ENCODE results near the gene LRRC25. TPM values are rescaled to one million over a fixed set of nuclear protein-coding genes. Genes with fewer than 3 reads are reported as not detected.

LRRC25 gene
- total RNA-seq, 1 donor from 2014 or later: not detected

DNA sequence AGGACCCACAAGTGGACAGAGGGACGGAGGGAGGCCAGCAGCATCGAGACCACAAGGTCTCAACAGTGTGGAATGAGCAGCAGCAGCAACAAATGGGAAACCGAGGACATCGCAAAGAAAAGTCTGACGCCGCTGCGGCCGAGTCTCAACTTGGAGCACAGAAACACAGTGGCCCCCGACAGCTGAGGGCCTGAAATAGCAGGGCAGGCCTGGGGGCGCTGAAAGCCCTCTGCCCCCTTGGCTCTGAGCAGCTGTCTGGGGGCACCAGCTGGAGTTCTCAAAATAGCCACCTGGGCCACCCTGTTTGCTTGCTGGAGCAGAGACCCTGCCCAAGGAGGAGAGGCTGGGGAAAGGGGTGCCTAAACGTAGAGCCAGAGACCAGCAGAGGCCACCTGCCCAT, 46.4 kb upstream of the LRRC25 start:
- Mint-ChIP-seq H3K4me1 (peaks cover 50% of the 10 kb centered on the region), H3K9me3 (peaks cover 3% of the 10 kb centered on the region), H3K27ac (ENCODE audit: unreplicated experiment) (no peak overlapping the region), H3K36me3 (ENCODE audit: low read depth) (peaks cover 6% of the 10 kb centered on the region), H3K27me3 (ENCODE audit: low read depth) (peaks cover 5% of the 10 kb centered on the region), H3K4me3 (no peak overlapping the region)
- TF ChIP-seq, protein P1, sequence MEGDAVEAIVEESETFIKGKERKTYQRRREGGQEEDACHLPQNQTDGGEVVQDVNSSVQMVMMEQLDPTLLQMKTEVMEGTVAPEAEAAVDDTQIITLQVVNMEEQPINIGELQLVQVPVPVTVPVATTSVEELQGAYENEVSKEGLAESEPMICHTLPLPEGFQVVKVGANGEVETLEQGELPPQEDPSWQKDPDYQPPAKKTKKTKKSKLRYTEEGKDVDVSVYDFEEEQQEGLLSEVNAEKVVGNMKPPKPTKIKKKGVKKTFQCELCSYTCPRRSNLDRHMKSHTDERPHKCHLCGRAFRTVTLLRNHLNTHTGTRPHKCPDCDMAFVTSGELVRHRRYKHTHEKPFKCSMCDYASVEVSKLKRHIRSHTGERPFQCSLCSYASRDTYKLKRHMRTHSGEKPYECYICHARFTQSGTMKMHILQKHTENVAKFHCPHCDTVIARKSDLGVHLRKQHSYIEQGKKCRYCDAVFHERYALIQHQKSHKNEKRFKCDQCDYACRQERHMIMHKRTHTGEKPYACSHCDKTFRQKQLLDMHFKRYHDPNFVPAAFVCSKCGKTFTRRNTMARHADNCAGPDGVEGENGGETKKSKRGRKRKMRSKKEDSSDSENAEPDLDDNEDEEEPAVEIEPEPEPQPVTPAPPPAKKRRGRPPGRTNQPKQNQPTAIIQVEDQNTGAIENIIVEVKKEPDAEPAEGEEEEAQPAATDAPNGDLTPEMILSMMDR (conservative IDR thresholded peaks at IDR 0.05): no peak
- DNase-seq (ENCODE audit: low read depth, low spot score): no peak

DNA sequence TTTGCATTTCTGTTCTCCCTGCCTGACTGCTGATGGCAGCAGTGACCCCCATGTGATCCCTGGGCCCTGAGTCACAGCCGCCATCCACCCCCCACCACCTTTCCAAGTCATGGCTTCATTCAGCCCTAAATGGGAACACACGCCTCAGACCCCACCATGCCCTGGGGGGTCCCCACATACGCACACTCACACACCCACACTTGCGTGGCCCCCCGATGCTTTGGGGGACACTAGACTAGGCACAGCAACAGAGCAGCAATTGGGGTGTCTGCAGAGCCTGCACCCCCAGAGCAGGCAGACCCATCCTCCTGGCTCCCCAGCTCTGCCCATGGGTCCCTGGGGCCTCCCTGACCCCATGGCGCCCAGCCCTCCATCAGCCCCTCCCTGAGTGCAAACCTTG, 46.0 kb upstream of the LRRC25 start:
- Mint-ChIP-seq H3K4me1 (peaks cover 54% of the 10 kb centered on the region), H3K4me3 (peak overlapping the region; percentile 34), H3K27ac (ENCODE audit: unreplicated experiment) (no peak overlapping the region), H3K27me3 (ENCODE audit: low read depth) (peaks cover 5% of the 10 kb centered on the region), H3K9me3 (peaks cover 3% of the 10 kb centered on the region), H3K36me3 (ENCODE audit: low read depth) (peaks cover 5% of the 10 kb centered on the region)
- TF ChIP-seq, protein P1 (conservative IDR thresholded peaks at IDR 0.05): no peak
- DNase-seq (ENCODE audit: low read depth, low spot score): no peak

DNA sequence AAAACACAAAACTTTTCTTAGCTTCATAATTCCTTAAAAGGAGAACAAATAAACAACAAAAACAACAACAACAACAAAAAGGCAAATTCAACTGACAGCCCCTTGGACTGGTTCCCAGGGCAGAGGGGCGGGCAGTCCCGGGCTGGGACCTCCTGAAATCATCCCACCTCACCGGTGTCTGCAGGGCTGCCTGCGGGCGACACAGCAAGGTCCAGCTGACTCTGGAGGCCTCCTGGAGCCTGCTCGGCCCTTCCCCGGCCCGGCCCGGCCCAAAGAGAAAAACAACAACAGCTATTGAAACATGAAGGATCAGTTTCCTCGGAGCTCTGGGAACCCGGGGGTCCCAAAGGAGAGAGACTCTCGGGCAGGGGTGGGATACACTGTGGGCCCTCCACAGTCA, 45.5 kb upstream of the LRRC25 start:
- Mint-ChIP-seq H3K27ac (ENCODE audit: unreplicated experiment) (no peak overlapping the region), H3K4me3 (peak overlapping the region; percentile 79), H3K36me3 (ENCODE audit: low read depth) (peaks cover 2% of the 10 kb centered on the region), H3K4me1 (peaks cover 51% of the 10 kb centered on the region), H3K27me3 (ENCODE audit: low read depth) (peaks cover 5% of the 10 kb centered on the region), H3K9me3 (peaks cover 3% of the 10 kb centered on the region)
- TF ChIP-seq, protein P1 (conservative IDR thresholded peaks at IDR 0.05): no peak
- DNase-seq (ENCODE audit: low read depth, low spot score): no peak

DNA sequence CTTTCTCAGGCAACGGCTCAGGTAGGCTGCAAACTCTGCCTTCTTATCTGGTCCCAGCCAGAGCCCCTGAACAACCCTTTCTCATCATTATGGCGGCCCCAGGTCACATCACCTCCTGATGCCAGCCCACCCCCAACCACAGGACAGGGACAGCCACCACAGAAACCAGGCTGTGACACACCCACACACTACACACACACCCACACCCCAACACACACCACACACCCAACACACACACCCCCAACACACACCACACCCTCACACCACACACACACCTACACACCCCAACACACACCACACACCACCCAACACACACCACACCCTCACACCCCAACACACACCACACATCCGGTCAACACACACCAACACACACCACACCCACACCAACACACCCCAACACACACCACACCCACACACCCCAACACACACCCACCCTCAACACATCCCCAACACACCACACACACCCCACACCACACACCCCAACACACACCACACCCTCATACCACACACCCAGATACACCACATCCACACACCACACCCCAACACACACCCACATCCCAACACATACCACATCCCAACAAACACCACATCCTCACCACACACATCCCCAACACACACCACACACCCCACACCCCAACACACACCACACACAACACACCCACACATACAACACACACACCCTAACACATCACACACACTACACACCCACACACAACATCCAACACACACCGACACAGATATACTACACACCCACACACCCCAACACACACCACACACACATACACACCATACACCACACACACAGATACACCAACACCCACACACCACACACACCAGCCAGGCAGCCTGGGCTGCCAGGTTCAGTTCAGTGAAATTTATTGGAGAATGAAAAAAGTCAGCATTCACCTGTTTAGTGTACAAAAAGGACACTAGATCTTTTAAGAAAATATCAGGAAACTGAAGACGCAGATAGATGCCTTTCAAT, 44.7 kb upstream of the LRRC25 start:
- H3K4me3 Mint-ChIP-seq: peak overlapping the region; percentile 79
- H3K27ac Mint-ChIP-seq (ENCODE audit: unreplicated experiment): peak overlapping the region; percentile 92

DNA sequence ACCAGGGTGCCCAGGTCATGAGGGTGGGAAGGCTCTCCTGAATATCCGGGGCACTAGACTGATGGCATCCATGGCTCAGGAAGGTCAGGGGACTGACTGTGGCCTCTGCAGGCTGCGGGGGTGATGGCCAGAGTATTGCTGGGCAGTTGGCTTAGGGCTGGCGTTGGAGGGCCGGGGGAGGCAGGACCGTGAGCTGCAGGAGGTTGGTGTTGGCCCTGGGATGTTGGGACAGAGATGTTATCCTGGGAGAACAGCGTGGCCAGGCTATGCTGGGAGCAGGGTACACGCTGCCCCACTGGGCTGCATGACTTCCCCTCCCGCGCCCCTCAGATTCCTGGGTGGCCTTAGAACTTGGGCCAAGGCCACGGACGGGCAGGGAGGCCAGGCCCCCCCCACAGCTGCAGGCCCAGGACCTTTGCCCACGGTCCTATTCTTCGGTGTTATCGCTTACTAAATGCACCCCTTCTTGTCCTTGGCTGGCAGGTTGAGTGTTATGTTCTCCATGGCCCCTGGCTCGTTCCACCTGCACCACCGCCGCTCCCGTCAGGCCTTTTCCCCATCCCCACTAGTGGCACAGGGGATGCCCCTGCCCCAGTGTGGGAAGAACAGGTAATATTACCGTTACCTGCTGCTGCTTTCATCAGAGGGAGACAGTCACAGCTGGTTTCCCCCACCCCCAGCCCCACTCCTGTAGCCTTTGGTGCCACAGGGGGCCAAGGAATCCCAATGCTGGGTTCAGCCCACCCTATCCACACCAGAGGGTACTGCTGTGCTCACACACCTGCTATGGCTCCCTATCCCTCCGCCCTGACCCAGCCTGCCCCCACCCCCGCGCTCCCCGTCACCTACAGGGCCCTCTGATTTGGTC, 43.7 kb upstream of the LRRC25 start:
- H3K27ac Mint-ChIP-seq (ENCODE audit: unreplicated experiment): no peak overlapping the region
- TF ChIP-seq, protein P1 (conservative IDR thresholded peaks at IDR 0.05): no peak
- peak overlapping the region; percentile 51 for H3K4me3 Mint-ChIP-seq
- peaks cover 2% of the 10 kb centered on the region for H3K36me3 Mint-ChIP-seq (ENCODE audit: low read depth)
- H3K9me3 Mint-ChIP-seq: peaks cover 3% of the 10 kb centered on the region
- H3K4me1 Mint-ChIP-seq: peaks cover 40% of the 10 kb centered on the region
- no peak for DNase-seq (ENCODE audit: low read depth, low spot score)
- H3K27me3 Mint-ChIP-seq (ENCODE audit: low read depth): peaks cover 7% of the 10 kb centered on the region

More for the DNA sequence above, 44.7 kb upstream of the LRRC25 start:
- TF ChIP-seq, protein P1 (conservative IDR thresholded peaks at IDR 0.05): no peak
- Mint-ChIP-seq H3K27me3 (ENCODE audit: low read depth) (peaks cover 6% of the 10 kb centered on the region), H3K4me1 (peaks cover 44% of the 10 kb centered on the region), H3K36me3 (ENCODE audit: low read depth) (peaks cover 2% of the 10 kb centered on the region), H3K9me3 (peaks cover 3% of the 10 kb centered on the region)
- no peak for DNase-seq (ENCODE audit: low read depth, low spot score)

Measured in neural crest cell (in vitro differentiated cells).